ENCODE results near the gene ASTN2.
"Not testable (repeated sequence)": the region's sequence is repeated elsewhere in the genome, so short reads cannot be mapped to it uniquely, and the experiment has no call there.

Gene ASTN2

DNA sequence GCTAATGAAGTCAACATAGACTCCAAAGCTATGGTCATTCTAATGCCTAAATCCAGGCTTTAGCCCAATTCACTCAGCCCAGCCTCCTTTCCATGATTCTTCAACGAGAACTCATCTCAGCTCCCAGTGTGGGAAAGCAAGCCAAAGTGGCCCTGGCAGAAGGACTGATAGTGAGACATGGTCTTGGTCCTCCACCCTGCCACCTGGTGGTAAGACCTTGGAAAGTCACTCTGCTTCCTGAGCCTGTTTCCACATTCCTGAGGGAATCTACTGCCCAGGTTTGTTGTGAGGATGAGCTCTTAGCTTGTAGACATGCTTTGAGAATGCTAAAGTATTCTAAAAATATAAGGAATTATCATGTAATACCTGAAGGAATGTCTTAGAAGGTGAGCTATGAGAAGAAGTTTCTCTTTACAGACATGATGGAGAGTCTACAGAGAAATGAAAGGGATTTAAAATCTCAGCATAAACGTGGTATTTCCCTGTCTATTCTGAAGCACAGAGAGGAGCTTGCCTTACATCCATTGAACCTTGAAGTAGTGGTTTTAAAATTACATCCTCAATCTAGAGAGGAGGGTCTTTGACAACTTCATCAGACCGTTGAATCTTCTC lies 554.2 kb downstream of the ASTN2 start:
- peak; percentile 34 for DNase-seq
- no peak for ATAC-seq

DNA sequence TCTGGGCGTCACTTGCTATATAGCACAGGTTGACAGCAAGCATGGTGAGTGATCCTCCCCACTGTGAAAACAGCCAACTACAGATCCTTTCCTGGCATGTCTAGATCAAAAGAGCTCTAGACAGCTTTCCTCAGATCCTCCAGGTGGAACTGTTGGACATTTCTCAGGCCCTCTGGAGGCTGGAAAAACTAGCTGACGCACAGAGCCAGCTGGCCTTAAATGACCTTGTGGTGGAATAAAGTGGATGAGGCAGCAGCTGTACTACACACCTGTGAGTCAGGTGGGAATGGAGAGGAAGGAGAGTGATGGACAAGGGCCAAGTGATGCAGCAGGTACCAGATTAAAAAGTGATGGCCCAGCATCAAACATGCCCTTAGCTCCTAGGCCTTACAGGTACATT lies 555.1 kb downstream of the ASTN2 start:
- no peak for DNase-seq
- no peak for ATAC-seq

DNA sequence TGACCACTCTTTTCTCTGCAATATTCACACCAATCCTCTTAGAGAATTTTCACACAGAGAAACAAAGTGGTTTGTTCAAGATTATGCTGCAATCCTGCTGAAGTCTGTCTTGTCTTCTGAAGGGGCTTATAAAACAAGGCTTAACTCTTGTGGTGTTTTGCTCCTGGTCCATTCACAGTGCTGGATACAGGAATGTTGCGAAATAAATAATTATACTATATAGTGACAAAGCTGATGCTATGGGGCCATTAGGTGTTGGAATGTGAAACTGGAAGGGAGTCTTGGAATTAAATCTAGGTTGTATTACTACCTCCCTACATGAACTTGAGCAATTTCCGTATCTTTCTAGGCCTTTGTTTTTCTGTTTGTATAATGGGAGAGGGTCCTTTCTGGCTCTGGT lies 557.5 kb downstream of the ASTN2 start:
- ATAC-seq (no peak), DNase-seq (no peak)

DNA sequence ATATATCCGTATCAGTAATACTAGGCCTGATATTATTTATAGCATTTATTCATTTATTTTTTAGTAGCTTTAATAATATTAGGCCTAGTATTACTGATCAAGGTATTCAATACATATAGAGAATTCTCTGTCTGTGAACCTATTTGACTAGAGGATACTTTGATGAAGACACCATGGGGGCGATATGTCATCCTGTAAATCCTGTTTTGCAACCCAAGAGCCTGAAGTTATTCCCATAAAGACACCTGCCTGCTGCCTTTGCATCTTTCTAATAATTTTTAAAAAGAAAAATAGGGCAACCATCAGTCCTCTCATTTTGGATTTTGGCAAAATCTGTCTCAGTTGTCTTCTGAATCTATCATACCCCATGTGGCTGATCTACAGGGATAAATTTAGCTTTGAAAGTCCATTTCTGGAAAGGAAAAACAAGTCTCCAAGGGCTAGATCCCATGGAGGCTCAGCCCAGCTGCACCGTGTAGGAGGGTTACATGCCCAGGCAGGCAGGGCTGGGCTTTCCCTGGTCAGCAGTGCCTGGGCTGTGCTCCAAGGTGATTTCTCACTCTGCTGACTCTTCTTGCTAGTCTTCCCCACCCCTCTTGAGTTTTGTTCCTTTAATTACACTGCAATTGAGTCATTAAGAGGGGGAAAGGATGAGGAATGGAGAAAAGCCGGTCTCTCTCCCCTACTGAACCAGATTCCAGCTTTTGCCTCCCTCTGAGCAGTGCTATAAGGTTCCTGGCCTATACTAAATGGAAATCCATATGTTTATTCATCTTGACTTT lies 558.8 kb downstream of the ASTN2 start:
- DNase-seq, result no peak
- no peak for ATAC-seq

DNA sequence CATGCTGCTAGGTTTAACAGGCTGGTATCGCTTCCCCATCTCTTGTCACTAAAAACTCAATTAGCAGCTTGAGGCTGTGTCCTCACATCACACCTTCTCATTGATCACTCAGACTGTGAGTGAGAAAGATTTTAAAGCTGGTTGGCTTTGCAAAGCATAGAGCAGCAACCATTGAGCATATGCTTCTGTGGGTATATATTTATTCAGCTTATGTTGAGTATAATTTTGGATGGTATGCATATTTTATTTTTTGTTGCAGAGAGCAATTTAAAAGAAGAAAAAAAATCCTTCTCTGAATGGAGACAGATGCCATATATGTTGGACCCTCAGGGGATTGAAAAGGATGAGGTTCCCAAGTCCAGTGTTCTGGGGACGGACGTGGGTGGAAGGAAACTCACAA lies 565.1 kb downstream of the ASTN2 start:
- no peak for DNase-seq
- ATAC-seq, result no peak

DNA sequence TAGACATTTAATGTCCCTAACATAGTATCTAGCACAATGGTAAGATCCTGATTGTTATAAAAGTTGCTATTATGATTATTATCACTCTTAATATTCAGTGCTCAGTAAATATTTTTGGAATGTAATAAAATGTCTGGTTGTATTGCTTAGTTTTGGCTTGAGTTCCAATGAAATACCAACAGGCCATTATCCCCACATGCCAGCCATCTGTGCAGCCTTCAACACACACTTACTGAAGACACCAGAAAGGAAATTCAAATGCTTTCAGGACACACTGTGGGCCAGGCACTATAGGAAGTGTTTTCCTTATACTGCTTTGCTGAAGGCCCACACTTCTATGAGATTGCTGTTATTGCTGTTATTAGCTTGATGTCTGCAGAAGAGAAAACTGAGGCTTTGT lies 570.2 kb downstream of the ASTN2 start:
- ATAC-seq (no peak), DNase-seq (no peak)

DNA sequence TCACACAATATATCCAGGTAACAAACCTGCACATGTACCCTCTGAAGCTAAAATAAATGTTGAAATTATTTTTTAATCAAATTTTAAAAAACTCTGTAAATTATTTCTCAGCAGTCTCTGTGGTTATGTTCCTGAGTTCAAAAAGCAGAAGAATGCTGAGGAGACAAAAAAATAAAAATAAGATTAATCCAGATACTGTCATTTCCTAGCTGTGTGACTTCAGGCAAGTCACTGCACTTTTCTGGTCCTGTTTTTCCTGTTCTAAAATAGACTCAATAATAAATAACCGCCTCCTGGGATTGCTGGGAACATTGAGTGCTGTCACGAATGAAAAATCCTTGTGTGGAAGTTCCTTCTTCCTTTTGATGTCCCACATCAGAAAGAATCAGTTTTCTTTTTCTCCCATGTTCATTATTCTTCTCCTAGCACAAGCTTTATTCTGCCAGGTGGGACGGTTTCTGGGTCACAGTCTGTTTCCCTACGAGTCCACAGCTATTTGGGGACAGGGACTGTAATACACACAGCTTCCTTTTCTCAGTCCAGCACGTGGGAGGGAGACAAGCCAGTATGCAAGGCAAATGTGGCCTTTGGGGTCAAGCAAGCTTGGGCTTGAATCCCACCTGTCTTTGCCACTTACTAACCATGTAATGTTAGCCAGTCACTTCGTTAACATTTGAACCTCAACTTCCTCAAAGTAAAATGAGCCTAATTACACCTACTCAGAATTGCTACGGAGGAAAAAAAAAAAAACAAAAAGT lies 570.8 kb downstream of the ASTN2 start:
- DNase-seq (no peak), ATAC-seq (no peak)

DNA sequence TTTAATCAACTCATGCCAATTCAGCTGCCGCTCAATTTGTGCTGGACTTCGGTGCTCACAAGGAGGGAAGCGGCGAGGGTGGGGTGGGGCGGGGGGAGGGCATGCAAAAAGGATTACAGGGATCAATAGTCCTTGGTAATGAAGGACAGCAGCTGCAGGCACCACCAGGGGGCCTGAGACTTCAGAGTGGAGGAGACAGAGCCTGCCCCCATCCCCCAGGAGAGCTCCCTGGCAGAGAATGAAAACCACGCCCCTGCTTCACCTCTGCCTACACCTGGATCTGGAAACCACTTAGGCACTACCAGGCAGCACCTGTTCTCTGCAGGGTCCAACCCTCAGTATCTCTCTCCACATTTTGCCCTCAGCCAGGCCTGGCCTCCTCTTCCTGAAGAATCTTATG lies 572.2 kb downstream of the ASTN2 start:
- ATAC-seq, result no peak
- DNase-seq, result no peak

DNA sequence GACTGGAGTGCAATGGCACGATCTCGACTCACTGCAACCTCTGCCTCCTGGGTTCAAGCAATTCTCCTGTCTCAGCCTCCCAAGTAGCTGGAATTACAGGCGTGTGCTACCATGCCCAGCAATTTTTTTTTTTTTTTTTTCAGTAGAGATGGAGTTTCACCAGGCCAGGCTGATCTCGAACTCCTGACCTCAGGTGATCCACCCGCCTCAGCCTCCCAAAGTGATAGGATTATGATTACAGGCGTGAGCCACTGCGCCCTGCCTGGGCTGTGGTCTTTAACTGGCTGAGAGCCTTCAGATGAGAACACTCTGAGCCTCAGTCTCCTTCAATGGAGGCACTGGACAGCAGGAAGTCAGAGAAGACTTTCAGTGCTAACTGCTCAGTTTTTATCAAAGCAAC lies 576.4 kb downstream of the ASTN2 start:
- ATAC-seq, result not testable (repeated sequence)

DNA sequence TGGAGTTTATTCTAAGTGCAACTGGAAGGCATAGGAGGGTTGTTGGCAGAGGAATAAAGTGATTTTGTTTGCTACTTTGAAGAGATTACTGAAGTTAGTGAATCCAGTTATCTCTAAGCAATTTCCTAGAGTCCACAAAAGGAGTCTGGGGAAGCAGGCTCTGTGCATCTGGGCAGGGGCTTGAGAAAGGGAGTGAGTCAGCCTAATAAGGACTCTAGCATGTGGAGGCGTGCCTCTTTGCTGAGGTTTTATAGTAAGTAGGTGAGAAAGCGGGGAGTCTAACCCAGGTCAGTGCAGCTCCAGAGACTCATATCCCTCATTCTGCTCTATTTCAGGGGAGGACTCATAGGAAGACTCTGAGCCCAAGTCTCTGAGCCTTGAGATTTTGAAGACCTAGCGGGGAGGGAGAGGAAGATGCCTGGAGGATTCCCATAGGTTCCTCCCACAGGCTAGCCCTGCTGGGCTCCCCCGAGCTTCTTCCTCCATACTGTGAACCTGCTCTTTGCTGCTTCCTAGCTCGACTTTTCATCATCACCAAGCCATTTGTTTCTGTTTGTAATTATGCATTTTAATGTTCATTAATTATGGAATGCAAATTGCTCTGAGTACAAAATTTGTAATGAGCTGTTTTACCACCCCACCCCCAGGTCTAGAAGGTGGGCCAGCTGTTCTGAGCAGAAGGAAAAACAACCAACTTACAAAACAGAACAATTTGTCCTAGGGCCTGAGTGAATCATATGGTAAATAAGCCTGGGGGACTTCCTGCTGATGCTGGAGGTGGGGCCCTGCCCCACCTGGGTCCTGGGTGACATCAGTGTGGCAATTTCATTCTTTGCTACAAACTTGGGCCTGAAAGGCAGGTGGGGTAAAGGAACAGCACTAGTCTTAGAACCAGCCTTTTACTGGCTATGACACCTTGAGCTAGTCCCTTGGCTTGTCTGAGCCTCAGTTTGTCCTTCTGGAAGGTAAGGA lies 577.6 kb downstream of the ASTN2 start:
- no peak for DNase-seq
- no peak for ATAC-seq

More for the DNA sequence above, 576.4 kb downstream of the ASTN2 start:
- not testable (repeated sequence) for DNase-seq

DNA sequence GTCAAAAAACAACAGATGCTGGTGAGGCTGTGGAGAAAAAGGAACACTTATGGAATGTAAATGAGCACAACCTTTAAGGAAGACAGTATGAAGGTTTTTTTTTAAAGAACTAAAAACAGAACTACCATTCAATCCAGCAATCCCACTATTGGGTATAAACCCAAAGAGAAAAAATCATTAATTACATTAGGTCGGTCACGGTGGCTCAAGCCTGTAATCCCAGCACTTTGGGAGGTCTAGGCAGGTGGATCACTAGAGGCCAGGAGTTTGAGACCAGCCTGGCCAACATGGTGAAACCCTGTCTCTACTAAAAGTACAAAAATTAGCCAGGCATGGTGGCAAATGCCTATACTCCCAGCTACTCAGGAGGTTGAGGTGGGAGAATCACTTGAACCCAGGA lies 584.5 kb downstream of the ASTN2 start:
- ATAC-seq, DNase-seq: not testable (repeated sequence)

DNA sequence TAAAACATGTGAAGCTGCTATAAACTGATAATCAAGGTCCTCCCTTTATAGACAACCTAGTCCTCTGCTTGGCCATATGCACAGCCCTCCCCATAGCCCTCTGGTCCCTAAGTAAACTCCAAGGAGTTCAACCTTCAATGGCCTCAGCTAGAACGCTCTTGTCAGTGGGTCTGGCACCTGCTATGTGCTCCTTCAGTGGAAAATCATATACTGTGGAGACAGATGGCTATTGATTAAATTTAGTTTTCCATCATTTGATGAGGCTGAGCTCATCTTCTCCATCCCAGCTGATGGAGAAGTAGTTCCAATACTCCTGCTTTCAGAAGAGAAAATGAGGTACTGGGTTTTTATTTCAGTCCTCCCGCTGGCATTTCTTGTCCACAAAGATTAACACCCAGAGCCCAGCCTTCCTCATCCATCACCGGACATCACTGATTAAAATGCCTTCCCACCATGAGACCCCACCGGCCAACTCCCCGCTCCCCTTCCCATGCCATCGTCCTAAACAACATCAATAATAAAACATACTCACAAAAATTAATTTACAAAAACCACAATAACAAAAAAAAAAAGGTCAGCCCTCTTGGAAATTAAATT lies 593.1 kb downstream of the ASTN2 start:
- ATAC-seq (no peak), DNase-seq (no peak)

DNA sequence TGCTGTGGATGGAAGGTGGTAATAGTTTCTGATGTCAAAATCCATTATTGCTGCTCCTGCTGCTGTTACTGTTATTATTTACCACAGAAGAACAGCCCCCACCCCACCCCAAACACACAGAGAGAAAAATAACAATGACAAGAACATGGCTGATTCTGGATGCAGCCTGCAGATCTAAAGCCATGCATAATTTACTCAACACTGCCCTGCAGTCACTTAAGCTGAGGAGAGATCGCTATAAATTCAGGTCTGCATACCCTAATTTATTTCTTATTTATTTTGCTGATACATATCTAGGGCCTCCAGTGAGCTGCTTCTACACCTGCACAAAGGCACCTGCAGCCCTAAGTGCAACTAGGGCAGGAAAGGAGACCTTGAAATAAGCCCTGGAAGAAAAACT lies 595.7 kb downstream of the ASTN2 start:
- DNase-seq, result no peak
- no peak for ATAC-seq

DNA sequence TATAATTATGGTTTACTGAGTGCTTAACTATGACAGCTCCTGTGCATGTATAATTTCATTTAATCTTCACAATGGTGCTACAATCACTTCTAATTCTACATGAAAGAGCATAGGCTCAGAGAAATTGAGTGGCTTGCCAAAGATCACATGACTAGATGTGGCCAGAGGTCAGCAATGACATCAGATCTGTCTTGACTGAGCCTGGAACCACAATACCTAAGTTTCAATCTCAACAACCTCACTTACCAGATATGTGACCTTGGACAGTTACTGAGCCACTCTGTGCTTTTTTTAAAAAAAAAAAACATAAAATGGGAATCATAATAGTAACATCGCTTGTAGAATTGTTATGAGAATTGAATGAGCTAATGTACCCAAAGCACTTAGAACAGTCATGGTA lies 597.1 kb downstream of the ASTN2 start:
- DNase-seq (no peak), ATAC-seq (no peak)

DNA sequence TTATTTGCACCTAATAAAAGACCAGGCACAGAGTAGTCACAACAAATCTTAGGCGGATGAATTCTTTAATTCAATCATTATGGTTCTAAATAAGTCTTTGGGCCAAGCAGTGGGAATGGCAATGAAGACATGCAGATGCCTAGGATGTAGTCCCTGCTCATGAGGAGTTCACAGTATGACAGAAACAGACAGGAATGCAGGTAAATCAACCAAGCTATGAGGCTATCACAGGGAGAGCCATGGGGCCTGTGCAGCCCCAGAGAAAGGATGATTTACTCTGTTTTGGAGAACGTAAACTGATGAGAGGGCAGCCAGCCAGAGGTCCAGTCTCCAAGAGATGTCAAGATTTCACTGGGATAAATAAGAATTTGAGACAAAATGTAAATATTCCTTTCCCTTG lies 598.4 kb downstream of the ASTN2 start:
- ATAC-seq (no peak), DNase-seq (no peak)

DNA sequence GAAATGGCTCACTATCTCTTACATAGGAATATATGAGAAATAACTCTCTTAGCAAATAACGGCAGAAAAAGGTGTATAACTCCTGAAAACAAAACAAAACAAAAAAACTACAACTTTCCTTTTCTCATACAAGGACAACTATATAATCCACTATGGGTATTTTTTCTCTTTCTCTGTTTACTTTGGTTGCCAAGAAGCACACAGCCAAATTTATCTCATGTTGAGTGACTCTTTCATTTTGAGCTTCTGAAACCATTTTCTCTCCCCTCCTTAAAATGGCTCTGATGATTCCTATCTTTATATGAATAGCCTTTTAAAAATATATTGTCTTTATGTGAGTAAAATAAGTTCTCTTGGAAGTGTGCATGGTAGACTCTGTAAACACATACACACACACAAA lies 599.0 kb downstream of the ASTN2 start:
- ATAC-seq, result no peak
- DNase-seq, result no peak

DNA sequence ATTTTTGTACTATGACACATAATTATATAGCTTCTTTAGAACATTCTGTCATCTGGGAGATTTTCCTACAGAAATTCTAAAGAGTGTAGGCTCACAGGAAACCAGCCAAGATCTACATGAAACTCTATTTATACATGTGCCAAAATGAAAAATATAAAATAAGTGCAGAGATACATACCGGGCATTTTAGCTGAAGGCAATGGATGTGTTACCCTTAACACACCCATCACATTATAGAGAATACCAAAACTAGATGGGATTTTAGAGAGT lies 601.9 kb downstream of the ASTN2 start:
- no peak for ATAC-seq
- no peak for DNase-seq

DNA sequence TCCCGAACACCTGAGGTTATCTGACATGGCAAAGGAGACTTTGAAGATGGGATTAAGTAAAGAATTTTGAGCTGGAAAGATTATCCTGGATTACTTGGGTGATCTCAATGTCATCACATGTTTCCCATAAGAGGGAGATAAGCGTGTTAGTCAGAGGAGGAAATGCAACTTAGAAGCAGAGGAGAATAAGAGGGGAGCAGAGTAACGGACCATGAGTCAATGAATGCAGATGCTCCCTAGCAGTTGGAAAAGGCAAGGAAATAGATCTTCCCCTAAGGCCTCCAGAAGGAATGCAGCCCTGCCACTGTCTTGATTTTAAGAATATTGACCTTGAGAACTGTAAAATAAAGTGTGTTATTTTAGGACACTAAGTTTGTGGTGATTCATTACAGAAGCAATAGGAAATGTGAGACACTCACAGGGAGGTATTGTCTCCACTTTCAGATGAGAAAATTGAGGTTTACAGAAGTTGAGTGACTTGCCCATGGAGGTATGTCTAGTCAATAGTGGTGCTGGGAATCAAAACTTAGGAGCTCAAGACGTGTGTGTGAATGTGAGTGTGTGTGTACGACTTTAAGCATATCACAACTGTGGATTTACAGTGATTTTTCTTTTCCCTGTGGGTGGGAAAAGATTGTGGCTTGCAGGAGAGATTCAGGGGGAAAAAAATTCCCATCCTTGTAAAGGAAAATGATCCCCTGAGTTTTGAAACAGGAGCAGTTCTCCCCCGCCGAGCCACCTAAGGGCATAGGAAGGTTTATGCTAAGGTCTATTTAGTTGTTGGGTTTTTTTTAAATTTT lies 602.4 kb downstream of the ASTN2 start:
- no peak for DNase-seq
- ATAC-seq, result no peak

DNA sequence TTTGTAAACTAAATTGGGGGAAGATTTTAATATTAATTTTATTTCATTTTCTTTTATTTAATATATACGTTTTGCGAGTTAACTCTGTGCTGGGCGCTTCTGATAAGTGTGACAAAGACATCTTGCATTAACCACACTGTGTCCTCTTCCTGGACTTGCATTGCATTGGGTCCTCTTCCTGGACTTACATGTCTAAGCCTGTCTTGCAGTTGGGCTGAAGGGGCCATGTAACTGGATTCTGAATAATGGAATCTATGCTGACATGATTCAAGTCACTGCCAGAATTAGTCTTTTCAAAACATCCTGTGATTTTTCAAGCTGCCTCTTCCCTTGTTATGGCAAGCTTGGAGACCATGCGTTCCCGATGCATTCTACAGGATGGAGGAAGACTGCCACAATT lies 605.2 kb downstream of the ASTN2 start:
- ATAC-seq, result no peak
- no peak for DNase-seq

DNA sequence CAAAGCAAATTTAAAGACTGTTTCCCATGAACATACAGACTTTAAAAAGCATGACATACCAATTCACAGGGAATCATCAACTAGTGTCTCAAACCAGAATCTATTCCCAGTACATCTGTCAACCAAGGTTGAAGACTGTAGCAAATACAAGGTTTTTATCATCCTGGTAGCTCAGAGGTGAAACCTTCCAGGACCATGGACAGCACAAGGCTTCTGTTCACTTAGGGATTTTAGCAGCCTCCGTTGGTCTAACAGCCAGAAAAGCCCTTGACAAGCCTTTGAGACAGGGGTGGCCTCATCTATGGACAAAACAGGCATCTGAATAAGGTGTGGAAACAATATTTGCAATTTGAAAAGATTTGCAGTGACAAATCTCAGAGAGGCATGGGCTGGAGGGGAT lies 608.8 kb downstream of the ASTN2 start:
- no peak for ATAC-seq

DNA sequence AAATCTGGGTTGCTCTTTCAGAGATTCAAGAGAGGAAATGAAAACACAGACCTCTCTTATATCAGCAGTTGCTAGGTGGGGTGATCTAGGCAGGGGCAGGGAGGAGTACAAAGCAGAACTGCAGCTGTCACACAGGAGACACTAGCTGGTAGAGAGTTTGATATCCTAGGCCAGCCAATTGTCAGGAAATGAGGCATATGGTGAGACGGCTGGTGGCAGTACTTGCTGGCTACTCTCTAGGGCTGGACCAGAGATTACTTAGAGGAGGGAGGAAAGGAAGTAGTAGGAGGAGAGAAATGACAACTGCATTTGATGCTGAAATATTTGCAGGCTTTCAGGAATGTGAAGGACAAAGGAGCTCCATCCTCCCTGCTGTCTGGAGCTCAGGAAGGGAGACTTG lies 614.0 kb downstream of the ASTN2 start:
- DNase-seq, result no peak
- ATAC-seq, result no peak

More for the DNA sequence above, 608.8 kb downstream of the ASTN2 start:
- no peak for DNase-seq

Data from stimulated activated naive CD8-positive, alpha-beta T cell treated with anti-CD3 and anti-CD28 coated beads, Interleukin-15, Interleukin-2, amounts not matched to agents 100 U/mL and 50 U/mL, for 24 hours (primary cell).